Measurements from ENCODE around the gene VAT1L.

VAT1L gene

DNA sequence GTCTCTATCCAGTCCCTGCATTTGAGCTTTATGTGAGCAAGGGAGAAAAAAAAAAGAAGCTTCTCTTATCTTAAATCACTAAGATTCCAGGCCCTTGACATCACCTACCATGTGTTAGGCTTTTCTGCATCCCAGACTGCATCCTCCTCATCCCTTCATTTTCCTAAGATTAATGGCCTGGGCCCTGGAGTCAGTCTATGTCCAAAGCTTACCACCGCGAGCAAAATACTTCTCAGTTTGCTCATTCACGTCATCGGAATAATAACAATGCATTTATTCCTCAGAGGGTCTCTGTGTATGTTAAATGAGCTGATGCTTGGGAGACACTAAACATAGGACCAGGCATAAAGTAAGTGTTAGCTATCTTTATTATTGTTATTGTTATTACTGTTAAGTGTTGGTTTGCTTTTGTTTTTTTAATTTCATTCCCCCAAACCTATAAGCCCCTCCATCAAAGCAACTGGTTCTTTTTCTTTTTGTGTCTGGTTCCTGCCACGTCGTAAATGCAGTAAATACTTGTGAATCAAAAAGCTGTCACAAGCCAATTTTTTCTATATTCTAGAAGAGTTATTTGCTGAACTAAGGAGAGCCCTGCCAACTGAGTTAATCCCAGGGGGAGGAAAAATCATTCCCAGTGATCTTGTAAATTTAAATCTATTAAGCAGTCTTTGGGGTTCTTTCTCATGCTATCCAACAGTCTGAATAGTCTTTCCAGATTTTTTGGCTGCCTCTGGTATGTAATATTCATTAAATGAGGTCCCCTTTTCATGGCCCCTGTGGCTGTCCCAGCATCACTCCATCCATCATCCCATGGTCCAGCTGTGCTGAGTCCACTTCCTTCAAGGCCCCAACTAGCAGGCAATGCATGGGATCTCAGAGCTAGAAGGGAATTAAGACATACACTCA, 46.5 kb downstream of the VAT1L start:
- no peak for DNase-seq (ENCODE audit: low spot score)

DNA sequence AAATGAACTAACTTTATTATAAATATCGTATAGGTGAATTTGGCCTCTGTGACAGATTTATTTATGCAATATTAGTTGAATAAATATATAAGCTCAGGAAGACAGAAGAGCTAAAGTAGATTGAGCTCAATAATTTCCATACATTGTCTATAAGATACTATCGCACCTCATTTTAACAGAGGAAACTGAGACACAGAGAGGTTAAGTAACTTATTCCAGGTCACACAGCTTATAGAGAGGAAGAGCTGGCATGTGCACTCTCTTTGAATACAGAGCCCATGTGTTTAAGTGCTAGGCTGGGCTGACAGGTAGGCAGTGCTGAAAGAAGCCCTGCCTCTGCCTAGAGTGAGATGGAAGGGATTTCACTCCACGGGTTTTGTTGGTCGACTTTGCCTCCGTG, 48.4 kb downstream of the VAT1L start:
- no peak for DNase-seq (ENCODE audit: low spot score)

- DNase-seq (ENCODE audit: low spot score) = no peak
Observed at GRCh38 chr16:77838597-77839255, 50.4 kb downstream of the VAT1L start.

GRCh38 chr16:77840093-77840492, 51.7 kb downstream of the VAT1L start:
- no peak for DNase-seq (ENCODE audit: low spot score)

DNA sequence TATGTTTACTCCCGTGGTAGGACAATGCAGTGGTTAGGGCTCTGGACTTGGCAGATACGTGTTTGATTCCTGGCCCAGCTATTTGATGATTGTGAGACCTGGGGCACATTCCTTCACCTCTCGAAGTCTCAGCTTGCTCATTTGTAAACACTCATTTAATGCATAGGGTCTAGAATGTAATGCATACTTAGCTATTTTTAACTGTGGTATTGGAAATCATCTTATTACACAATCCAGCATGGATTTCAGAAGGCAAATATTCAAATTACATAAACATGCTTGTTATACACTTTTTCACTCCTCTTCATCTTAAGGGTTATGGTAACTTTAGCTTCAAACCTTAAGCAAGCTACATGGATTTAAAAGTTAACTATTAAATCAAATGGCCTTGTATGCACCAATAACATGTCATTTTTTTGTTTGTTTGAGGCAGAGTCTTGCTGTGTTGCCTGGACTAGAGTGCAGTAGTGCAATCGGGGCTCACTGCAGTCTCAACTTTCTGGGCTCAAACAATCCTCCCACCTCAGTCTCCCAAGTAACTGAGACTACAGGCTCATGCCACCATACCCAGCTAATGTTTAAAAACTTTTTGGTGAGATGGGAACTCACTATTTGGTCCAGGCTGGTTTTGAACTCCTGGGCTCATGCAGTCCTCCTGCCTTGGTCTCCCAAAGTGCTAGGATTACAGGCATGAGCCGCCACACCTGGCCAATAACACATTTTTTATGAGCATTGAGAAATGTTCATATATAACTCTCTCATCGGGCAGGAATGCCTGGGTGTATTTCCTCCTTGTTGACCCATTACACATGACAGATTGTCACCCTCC, 52.5 kb downstream of the VAT1L start:
- DNase-seq (ENCODE audit: low spot score) = no peak

- DNase-seq (ENCODE audit: low spot score) = no peak
Observed at GRCh38 chr16:77841502-77841763, 53.1 kb downstream of the VAT1L start.

DNA sequence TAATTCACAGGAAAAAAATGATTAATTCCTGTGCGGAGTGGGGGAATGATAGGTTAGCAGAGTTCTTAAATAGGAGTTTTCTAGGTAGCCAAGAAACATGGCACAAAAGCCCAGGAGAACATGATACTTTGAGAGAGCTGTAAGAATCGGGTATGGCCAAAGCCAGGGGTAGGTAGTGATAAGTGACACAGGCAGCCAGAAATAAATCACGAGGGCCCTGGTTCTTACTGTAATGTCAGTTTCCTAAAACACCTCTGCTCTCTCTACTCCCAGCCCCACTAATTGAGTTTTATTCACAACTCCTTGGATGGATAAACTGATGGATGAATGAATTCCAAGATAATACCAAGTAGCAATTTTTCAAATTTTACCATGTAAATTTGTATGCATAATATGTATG, 54.1 kb downstream of the VAT1L start:
- no peak for DNase-seq (ENCODE audit: low spot score)

GRCh38 chr16:77843405-77843804, 55.0 kb downstream of the VAT1L start:
- DNase-seq (ENCODE audit: low spot score) = no peak

- DNase-seq (ENCODE audit: low spot score) = no peak
Observed at GRCh38 chr16:77844801-77845200, 56.4 kb downstream of the VAT1L start.

DNA sequence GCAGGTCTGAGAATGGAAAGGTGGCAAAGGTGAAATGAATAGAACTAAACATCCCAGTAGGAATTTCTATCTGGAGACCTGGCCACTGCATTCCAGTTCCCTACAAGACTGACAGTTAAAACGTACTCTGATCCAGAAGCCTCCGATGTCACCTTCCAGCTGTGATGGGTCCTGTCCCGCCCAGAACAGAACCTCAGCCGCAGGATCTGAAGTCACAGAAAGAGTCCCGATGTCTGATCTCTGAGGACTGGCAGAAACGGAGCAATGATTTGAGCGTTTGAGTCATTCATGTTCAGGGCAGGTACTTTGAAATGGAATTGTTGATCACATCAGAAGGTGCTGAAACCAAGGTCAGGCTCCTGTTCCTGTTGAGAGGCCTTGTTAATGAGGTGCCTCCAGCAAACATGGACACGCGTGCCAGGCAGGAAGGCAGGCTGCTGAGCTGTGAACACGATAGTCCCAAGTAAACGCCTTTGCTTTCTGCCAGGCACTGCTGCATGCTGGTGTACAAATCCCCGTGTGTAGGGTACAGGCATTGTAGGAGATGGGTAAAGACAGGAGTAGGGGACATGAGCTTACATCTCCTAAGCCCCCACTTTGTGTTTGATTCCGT, 61.4 kb downstream of the VAT1L start:
- DNase-seq (ENCODE audit: low spot score) = no peak

DNA sequence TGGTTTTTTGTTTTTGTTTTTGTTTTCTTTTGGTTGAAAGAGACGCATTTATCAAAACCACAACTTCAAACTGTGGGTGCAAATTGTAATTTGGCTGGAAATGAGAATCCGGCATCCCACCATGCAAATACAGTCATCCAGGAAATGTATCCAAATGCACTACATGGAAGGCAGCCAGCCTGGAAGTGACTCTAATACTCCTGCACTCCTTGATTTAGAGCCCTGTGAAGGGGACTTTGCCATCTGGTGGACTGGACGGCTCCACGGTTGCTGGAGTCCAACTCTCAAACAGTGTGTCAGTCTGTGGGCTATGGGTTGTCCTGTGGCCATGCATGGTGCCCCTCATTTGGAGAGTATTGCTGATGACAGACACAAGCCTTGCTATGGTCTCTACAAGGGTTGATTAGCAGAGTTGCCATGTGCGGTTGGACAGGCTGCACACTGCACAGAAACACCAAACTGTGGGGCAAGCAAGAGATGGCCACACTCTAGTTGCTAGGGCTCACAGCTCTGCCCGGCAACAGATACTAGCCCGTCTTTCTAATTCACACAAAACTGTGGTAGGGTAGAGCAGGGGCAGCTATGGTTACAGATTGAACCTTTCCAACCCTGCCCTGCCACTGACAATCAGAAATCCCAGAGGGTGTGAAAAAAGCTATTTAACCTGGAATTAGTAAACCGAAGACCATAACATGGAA, 62.4 kb downstream of the VAT1L start:
- no peak for DNase-seq (ENCODE audit: low spot score)

- no peak for DNase-seq (ENCODE audit: low spot score)
Observed at GRCh38 chr16:77853161-77853560, 64.8 kb downstream of the VAT1L start.

DNA sequence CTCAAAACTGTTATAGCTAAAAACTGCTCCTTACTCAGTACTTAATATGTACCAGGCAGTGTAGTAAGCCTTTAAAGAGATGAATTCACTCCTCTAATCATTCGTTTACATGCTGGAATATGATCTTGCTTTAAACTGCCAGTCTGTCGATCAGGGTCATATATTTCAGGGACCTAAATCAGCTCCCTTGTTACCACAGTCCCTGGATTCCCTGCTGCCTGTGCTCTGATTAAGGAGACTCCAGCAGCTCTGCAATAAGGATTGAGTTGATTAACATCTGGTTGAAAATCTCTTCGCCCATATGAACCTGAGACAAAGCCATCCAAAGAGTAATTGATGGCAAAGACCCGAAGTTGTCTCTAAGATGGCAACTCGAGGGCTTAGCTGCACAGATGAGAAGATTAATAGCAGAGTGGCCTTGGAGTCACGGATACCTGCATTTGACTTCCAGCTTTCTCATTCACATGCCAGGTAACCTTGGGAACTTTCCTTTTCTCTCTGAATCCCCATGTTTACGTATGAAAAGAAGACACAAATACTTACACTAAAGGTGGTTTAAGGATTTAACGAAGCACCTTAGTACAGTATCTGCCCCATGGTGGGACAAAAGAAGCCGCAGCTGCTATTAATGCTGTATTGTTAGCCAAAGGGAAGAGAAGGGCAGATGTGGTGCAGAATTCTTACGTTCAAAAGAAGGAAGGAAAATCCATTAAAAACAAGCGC, 68.2 kb downstream of the VAT1L start:
- DNase-seq (ENCODE audit: low spot score) = no peak

DNA sequence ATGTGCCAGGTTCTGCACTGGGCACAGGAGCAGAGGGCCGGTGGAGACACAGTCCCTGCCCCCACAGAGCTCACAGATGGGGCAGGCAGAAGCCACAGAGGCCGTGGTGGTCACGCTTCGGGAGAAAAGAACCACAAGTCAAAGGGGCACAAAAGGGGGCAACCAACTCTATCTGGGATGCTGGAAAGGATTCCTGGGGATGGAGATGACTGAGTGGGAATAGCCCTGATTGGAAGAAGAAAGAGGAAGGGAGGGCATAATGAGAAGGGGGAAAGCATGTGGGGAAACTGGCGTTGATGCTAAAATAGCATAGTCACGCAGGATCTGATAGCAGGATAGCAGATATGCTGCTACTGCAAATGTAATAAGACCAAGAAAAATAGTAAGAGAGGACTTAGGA, 69.7 kb downstream of the VAT1L start:
- no peak for DNase-seq (ENCODE audit: low spot score)

DNA sequence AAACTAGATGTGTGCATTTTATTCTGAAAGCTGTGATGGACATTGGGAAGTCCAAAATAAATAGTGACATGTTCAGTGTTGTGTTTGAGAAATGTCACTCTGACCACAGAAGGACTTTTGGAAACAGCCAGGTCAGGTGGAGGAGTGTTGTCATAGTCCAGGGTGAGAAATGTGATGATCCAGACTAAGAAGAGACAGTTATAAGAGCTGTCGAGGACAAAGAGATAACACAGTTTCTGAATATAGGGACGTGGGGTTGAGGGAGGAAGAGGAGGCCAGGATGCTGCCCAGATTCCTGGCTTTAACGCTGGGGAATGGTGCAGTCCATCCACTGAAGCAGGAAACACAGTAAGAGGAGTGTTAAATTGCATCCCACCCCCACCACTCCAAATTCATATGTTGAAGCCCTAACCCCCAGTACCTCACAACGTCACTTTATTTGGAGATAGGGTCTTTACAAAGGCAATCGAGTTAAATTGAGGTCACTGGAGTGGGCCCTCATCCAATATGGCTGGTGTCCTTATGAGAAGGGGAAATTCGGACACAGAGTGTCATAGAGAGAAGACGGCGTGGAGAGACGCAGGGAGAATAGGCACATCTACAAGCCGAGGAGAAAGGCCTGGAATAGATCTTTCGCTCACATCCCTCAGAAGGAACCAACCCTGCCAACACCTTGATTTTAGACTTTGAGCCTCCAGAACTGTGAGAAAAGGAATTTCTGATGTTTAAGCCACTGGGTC, 71.3 kb downstream of the VAT1L start:
- DNase-seq (ENCODE audit: low spot score) = no peak

DNA sequence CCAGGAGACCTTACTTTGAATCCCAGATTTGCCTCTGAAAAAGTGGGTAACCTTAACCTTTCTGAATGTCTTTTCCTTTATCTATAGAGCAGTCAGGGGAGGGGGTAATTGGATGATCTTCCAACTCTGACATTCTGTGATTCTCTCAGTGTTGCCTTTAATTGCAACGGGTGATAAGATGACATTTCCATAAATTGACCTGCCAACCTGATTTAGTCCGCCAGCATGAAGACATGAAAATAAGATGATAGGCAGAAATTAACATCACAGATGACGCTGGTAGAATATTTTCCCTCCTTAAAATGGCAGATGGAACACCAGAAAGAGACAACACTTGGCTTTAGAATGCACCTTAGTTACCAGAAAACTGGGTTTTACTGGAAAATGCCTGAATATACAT, 72.6 kb downstream of the VAT1L start:
- DNase-seq (ENCODE audit: low spot score) = no peak

GRCh38 chr16:77863250-77863649, 74.9 kb downstream of the VAT1L start:
- no peak for DNase-seq (ENCODE audit: low spot score)

DNA sequence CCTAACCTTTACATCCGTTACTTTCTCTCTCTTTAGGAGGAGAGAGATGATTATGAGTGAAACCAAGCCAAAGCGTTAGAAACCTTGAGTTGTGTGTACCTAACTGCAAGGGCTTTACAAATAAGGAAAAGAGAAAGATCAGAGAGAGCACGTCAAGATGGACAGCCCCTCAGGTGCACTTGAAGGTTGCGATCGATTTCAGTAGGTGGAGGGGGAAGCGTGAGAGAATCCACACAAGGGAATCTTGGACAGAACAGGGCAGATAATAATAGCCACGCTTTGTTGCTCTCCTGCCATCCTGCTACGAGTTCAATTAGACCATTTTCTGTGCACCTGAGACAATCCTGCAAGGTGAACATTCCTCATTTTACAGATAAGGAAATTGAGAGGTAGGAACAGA, 78.4 kb downstream of the VAT1L start:
- no peak for DNase-seq (ENCODE audit: low spot score)

DNA sequence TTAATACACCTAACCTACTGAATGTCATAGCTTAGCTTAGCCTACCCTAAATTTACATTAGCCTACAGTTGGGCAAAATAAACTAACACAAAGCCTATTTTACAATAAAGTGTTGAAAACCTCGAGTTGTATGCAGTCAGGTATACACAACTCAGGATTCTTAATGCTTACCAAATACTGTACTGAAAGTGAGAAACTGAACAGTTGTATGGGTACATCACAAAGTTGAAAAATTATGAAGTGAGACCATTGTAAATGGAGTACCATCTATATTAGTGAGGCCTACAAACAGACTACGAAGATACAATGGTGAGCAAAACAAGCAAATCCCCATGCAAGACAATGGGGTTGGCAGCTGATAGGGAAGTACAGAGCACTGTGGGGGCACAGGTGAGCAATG, 79.7 kb downstream of the VAT1L start:
- DNase-seq (ENCODE audit: low spot score) = no peak

DNA sequence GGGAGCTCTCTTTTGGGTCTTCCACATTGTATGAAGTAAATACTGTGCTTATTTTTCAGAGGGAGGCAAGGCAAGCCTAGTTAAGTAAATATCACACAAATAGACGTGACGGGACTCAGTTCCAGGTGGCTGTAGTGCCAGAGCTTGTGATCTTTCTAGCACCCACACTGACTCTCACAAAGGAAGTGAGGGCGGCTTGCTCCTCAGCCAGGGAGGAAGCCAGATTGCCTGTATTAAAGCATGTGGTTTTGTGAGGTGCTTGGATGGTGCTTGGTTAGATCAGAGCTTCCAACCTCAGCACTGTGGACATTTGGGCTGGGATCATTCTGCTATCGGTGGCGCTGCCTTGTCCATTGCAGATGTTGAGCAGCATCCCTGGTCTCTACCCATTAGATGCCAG, 80.1 kb downstream of the VAT1L start:
- DNase-seq (ENCODE audit: low spot score) = no peak

Data from SW480 (cell line).